Neural progenitor cell (in vitro differentiated cells): Measurements from ENCODE around the gene CENPX. TPM values are rescaled to one million over a fixed set of nuclear protein-coding genes. Genes with fewer than 3 reads are reported as not detected.

ENCODE experiments used
- DNase-seq: peaks from one replicate; pipeline ENCODE4 v3.0.0-alpha.2; 2016; ENCODE audit warnings: low spot score
- H2AFZ ChIP-seq: fragments of 200-600 bp; sonication (generic); replicated peaks from 2 replicates; pipeline ENCODE4 v1.6.1; 2016; ENCODE audit warnings: antibody characterized with exemption
- H3F3A ChIP-seq: fragments of 200-600 bp; sonication (generic); 2 replicates; pipeline ENCODE4 v1.6.1; 2016; ENCODE audit warnings: antibody characterized with exemption, low read depth
- H3K27ac ChIP-seq: fragments of 200-600 bp; sonication (generic); 2 replicates; pipeline ENCODE4 v1.5.1; 2016; ENCODE audit warnings: mild to moderate bottlenecking
- H3K27me3 ChIP-seq: fragments of 200-600 bp; sonication (generic); 2 replicates; pipeline ENCODE4 v1.6.1; 2016; ENCODE audit warnings: mild to moderate bottlenecking, moderate library complexity
- H3K36me3 ChIP-seq: fragments of 200-600 bp; sonication (generic); 2 replicates; pipeline ENCODE4 v1.5.1; 2016
- H3K4me1 ChIP-seq: fragments of 200-600 bp; sonication (generic); 2 replicates; pipeline ENCODE4 v1.6.1; 2016; ENCODE audit warnings: mixed run types
- H3K4me2 ChIP-seq: fragments of 200-600 bp; sonication (generic); 2 replicates; pipeline ENCODE4 v1.6.1; 2016
- H3K4me3 ChIP-seq: fragments of 200-600 bp; sonication (generic); 2 replicates; pipeline ENCODE4 v1.5.1; 2016
- H3K79me2 ChIP-seq: fragments of 200-600 bp; sonication (generic); 2 replicates; pipeline ENCODE4 v1.6.1; 2016; ENCODE audit warnings: low read depth
- H3K9ac ChIP-seq: fragments of 200-600 bp; sonication (generic); 2 replicates; pipeline ENCODE4 v1.6.1; 2016
- H3K9me3 ChIP-seq: fragments of 200-600 bp; sonication (generic); 2 replicates; pipeline ENCODE4 v1.5.1; 2016; ENCODE audit warnings: low read depth
- H4K20me1 ChIP-seq: fragments of 200-600 bp; sonication (generic); 2 replicates; pipeline ENCODE4 v1.6.1; 2016; ENCODE audit warnings: low read depth
- H3K27ac Mint-ChIP-seq: 3 replicates; pipeline ENCODE4 v1.8.0; 2021; ENCODE audit warnings: mixed read lengths
- H3K27me3 Mint-ChIP-seq: 2 replicates; pipeline ENCODE4 v1.8.0; 2022; ENCODE audit warnings: low read depth, mild to moderate bottlenecking, inconsistent platforms, moderate library complexity, mixed read lengths; ENCODE audit not compliant: insufficient read depth
- H3K36me3 Mint-ChIP-seq: 3 replicates; pipeline ENCODE4 v1.8.0; 2021; ENCODE audit warnings: mixed read lengths
- H3K4me1 Mint-ChIP-seq: 3 replicates; pipeline ENCODE4 v1.8.0; 2021; ENCODE audit warnings: mixed read lengths
- H3K4me3 Mint-ChIP-seq: 3 replicates; pipeline ENCODE4 v1.8.0; 2021; ENCODE audit warnings: mild to moderate bottlenecking, moderate library complexity, mixed read lengths
- H3K9me3 Mint-ChIP-seq: 3 replicates; pipeline ENCODE4 v1.8.0; 2020; ENCODE audit warnings: mixed read lengths
- EZH2 ChIP-seq: fragments of 200-600 bp; sonication (generic); IDR thresholded peaks from 2 replicates; pipeline ENCODE4 v1.6.1; 2017; ENCODE audit warnings: antibody characterized with exemption, mild to moderate bottlenecking, moderate library complexity
- EZH2phosphoT487 ChIP-seq: fragments of 200-600 bp; sonication (generic); IDR thresholded peaks from 2 replicates; pipeline ENCODE4 v1.6.1; 2017; ENCODE audit warnings: antibody characterized with exemption
- total RNA-seq: library from RNA; depleted of rRNA; stranded (reverse); fragments of >200 nt; gene quantifications from 2 replicates; pipeline ENCODE4 v1.2.3, GENCODE V29; 2015; ENCODE audit warnings: low replicate concordance
- TF ChIP-seq, protein P1 (sequence below): fragments of 200-600 bp; sonication (generic); IDR thresholded peaks from 2 replicates; pipeline ENCODE4 v1.5.1; 2017; ENCODE audit warnings: antibody characterized with exemption, mild to moderate bottlenecking

CENPX gene
- total RNA-seq, 1 donor from 2014 or later = 53.0 TPM

DNA sequence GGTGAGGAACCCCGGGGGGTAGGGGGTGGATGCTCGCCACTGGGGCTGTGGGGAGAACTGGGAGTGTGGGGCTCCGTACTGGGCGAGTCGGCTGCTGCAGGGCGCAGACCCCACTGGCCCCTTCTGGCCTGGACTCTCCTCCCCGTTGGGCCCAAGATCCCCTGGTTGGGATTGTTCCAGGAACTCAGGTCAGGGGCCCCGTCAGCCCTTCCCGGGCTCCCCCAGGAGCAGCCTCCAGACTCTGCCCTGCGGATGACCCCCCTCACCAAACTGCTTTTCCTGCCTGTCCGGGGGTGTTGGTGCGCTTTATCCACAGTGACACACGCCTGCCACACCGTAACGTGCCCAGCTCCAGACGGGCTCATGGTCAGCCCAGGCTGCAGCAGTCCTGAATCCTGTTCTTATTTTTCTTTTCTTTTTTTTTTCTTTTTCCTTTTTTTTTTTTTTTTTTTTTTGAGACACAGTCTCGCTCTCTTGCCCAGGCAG, 21.1 kb downstream of the CENPX start:
- no peak overlapping the region for H3K4me2 ChIP-seq
- no peaks in the 10 kb centered on the region for H3K27me3 ChIP-seq
- H3K4me3 ChIP-seq = no peak overlapping the region
- no peaks in the 10 kb centered on the region for H3K79me2 ChIP-seq
- H3K9ac ChIP-seq = no peak overlapping the region
- peaks cover 26% of the 10 kb centered on the region for H3K4me1 Mint-ChIP-seq
- H3K9me3 ChIP-seq = no peaks in the 10 kb centered on the region
- peaks cover 3% of the 10 kb centered on the region for H3K27me3 Mint-ChIP-seq
- H4K20me1 ChIP-seq = peaks cover 4% of the 10 kb centered on the region
- no peaks in the 10 kb centered on the region for H3K36me3 ChIP-seq
- TF ChIP-seq EZH2 (no peak), EZH2phosphoT487 (no peak)
- TF ChIP-seq, protein P1, sequence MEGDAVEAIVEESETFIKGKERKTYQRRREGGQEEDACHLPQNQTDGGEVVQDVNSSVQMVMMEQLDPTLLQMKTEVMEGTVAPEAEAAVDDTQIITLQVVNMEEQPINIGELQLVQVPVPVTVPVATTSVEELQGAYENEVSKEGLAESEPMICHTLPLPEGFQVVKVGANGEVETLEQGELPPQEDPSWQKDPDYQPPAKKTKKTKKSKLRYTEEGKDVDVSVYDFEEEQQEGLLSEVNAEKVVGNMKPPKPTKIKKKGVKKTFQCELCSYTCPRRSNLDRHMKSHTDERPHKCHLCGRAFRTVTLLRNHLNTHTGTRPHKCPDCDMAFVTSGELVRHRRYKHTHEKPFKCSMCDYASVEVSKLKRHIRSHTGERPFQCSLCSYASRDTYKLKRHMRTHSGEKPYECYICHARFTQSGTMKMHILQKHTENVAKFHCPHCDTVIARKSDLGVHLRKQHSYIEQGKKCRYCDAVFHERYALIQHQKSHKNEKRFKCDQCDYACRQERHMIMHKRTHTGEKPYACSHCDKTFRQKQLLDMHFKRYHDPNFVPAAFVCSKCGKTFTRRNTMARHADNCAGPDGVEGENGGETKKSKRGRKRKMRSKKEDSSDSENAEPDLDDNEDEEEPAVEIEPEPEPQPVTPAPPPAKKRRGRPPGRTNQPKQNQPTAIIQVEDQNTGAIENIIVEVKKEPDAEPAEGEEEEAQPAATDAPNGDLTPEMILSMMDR = no peak
- no peaks in the 10 kb centered on the region for H3K4me1 ChIP-seq
- no peaks in the 10 kb centered on the region for H3F3A ChIP-seq
- no peak overlapping the region for H2AFZ ChIP-seq
- no peak overlapping the region for H3K4me3 Mint-ChIP-seq
- peaks cover 4% of the 10 kb centered on the region for H3K36me3 Mint-ChIP-seq
- no peak overlapping the region for H3K27ac Mint-ChIP-seq
- no peak overlapping the region for H3K27ac ChIP-seq
- DNase-seq = no peak
- no peaks in the 10 kb centered on the region for H3K9me3 Mint-ChIP-seq

DNA sequence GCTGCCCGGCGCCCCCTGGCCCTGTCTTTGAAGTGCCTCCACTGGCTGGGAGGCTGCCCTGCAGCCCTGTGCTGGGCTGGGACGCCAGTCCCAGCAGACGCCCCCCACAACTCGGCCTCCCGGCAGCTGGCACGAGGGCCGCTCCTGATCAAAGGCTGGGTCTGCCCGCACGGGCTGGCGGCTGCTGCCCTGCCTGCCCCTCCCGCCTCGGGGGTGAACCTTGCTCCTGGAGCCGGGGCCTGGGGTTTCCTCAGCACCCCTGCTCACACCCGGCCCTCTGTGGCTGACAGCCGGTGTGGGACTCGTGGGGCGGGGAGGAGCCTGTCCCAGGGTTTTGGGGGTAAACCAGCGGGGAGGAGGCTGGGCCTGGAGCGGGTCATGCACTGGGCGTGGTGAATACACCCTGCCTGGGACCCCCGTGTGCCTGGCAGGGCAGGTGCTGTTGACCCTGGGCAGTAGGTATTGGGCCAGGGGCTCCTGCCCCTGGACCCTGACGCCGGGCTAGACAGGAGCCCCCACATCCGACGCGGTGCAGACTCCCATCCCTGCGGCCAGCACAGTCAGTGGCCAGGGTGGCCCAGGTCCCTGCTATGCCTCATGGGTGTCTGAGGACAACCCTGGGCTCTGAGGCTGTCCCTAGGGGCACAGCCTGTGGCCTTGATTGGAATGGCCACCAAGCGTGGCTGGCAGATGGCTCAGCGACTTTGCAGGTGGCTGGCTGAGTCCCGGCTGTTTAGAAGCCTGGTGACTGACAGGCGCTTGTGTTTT, 21.7 kb downstream of the CENPX start:
- no peaks in the 10 kb centered on the region for H3K27me3 ChIP-seq
- H2AFZ ChIP-seq = no peak overlapping the region
- no peak overlapping the region for H3K27ac ChIP-seq
- no peaks in the 10 kb centered on the region for H3F3A ChIP-seq
- no peaks in the 10 kb centered on the region for H3K9me3 ChIP-seq
- H3K9ac ChIP-seq = no peak overlapping the region
- peaks cover 4% of the 10 kb centered on the region for H4K20me1 ChIP-seq
- no peaks in the 10 kb centered on the region for H3K79me2 ChIP-seq
- H3K4me1 ChIP-seq = no peaks in the 10 kb centered on the region
- H3K4me3 ChIP-seq = no peak overlapping the region
- H3K27ac Mint-ChIP-seq = no peak overlapping the region
- H3K9me3 Mint-ChIP-seq = no peaks in the 10 kb centered on the region
- no peaks in the 10 kb centered on the region for H3K36me3 ChIP-seq
- peaks cover 1% of the 10 kb centered on the region for H3K36me3 Mint-ChIP-seq
- no peak overlapping the region for H3K4me3 Mint-ChIP-seq
- H3K4me2 ChIP-seq = no peak overlapping the region
- H3K4me1 Mint-ChIP-seq = peaks cover 22% of the 10 kb centered on the region
- no peak for DNase-seq
- peaks cover 3% of the 10 kb centered on the region for H3K27me3 Mint-ChIP-seq
- no peak for TF ChIP-seq EZH2
- TF ChIP-seq EZH2phosphoT487 = no peak
- TF ChIP-seq, protein P1 = no peak

DNA sequence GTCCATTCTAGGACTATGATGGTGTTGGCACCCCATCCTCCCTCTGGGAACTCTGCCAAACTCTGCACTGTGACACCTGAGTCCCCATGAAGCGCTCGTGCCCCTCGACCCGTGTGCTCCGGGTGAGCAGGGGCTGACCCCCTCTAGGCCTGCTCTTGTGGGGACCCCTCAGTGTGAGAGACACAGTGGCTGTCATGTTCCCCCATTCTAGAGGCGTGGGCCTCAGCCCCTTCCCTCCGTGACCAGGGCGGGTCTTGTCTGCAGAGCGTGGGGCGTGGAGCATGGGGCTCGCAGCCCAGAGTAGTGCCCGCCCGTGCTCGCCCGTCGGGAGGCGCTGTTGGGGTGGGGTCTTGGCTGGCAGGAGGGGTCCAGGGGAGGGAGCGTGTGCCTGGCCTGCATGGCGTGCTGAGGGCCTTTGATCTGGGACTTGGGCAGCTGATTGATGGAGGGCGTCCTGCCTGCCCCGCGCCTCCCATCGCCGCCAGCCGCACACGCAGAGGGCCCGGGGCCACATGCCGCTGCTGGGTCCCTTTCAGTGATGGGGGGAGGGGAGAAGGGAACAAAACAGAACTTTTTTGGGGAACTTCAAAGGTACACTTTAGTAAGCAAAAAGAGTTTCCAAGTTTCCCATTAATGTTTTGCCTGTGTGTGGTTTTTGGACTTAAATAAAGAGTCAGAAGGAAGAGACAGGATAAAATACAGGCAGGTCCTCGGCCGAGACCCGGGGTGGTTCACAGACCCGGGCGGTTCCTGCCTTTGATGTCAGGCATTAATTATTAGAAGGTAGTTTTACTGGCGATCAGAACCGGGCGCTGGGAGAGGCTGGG, 22.5 kb downstream of the CENPX start:
- Mint-ChIP-seq H3K4me1 (peaks cover 19% of the 10 kb centered on the region), H3K9me3 (no peaks in the 10 kb centered on the region), H3K4me3 (no peak overlapping the region), H3K36me3 (no peaks in the 10 kb centered on the region), H3K27ac (no peak overlapping the region), H3K27me3 (peaks cover 3% of the 10 kb centered on the region)
- Histone ChIP-seq H3K79me2 (no peaks in the 10 kb centered on the region), H3K36me3 (no peaks in the 10 kb centered on the region), H3K4me2 (no peak overlapping the region), H3K9me3 (no peaks in the 10 kb centered on the region), H2AFZ (no peak overlapping the region), H3K4me3 (no peak overlapping the region), H4K20me1 (peaks cover 4% of the 10 kb centered on the region), H3K4me1 (no peaks in the 10 kb centered on the region), H3K27me3 (no peaks in the 10 kb centered on the region), H3K9ac (no peak overlapping the region), H3F3A (no peaks in the 10 kb centered on the region), H3K27ac (no peak overlapping the region)
- TF ChIP-seq EZH2 (no peak), EZH2phosphoT487 (no peak)
- TF ChIP-seq, protein P1 = no peak
- no peak for DNase-seq
